ENCODE measurements around the gene PRSS1.
"Not testable (repeated sequence)": the region's sequence is repeated elsewhere in the genome, so short reads cannot be mapped to it uniquely, and the experiment has no call there.

- not testable (repeated sequence) for TF ChIP-seq CTCF, EZH2phosphoT487 (IDR thresholded peaks at IDR 0.05)
Observed at GRCh38 chr7:142776845-142777225, 27.6 kb downstream of the PRSS1 start.
